ENCODE data around the gene DZIP1L. TPM values are rescaled to one million over a fixed set of nuclear protein-coding genes. Genes with fewer than 3 reads are reported as not detected.

DZIP1L gene
- total RNA-seq, 1 experiment from 2014 or later: 16.5 TPM

- H3K4me3 Mint-ChIP-seq (ENCODE audit: low read depth, unreplicated experiment): no peak overlapping the region
- no peak overlapping the region for H3K27ac Mint-ChIP-seq (ENCODE audit: unreplicated experiment)
- CTCF ChIA-PET: interaction anchor here (0.7 to 1.1 kb wide), 2 partner anchors 14 to 24 kb away, joined by 3 read pairs; no protein-coding TSS in a partner anchor
- no peaks in the 10 kb centered on the region for H3K27me3 Mint-ChIP-seq (ENCODE audit: unreplicated experiment)
- no peaks in the 10 kb centered on the region for H3K36me3 Mint-ChIP-seq (ENCODE audit: insufficient read depth, unreplicated experiment)
- H3K4me1 Mint-ChIP-seq (ENCODE audit: low read depth, unreplicated experiment): no peaks in the 10 kb centered on the region
- no peak for TF ChIP-seq CTCF (IDR thresholded peaks at IDR 0.05; ENCODE audit: unreplicated experiment)
- no TSS peak for BruUV-seq (replicated peaks)
- H3K9me3 Mint-ChIP-seq (ENCODE audit: low read depth, unreplicated experiment): no peaks in the 10 kb centered on the region
- intact Hi-C loops (cut with micrococcal nuclease; ENCODE audit: unreplicated experiment): no loop called here
- DNase-seq: no peak
These were observed 84.6 kb downstream of the DZIP1L start for GRCh38 chr3:138030734-138031280.

GRCh38 chr3:138027821-138028220 is 87.6 kb downstream of the DZIP1L start:
- H3K36me3 Mint-ChIP-seq (ENCODE audit: insufficient read depth, unreplicated experiment): no peaks in the 10 kb centered on the region
- H3K4me3 Mint-ChIP-seq (ENCODE audit: low read depth, unreplicated experiment): no peak overlapping the region
- BruUV-seq (replicated peaks): no TSS peak
- no peak for DNase-seq
- no peaks in the 10 kb centered on the region for H3K4me1 Mint-ChIP-seq (ENCODE audit: low read depth, unreplicated experiment)
- H3K27me3 Mint-ChIP-seq (ENCODE audit: unreplicated experiment): no peaks in the 10 kb centered on the region
- H3K9me3 Mint-ChIP-seq (ENCODE audit: low read depth, unreplicated experiment): no peaks in the 10 kb centered on the region
- CTCF ChIA-PET: no interaction called here
- TF ChIP-seq CTCF (IDR thresholded peaks at IDR 0.05; ENCODE audit: unreplicated experiment): no peak
- intact Hi-C loops (cut with micrococcal nuclease; ENCODE audit: unreplicated experiment): no loop called here
- H3K27ac Mint-ChIP-seq (ENCODE audit: unreplicated experiment): no peak overlapping the region

- no TSS peak for BruUV-seq (replicated peaks)
- CTCF ChIA-PET: no interaction called here
These were observed 89.9 kb downstream of the DZIP1L start for GRCh38 chr3:138025553-138025952.

GRCh38 chr3:138023754-138024153 is 91.7 kb downstream of the DZIP1L start:
- Mint-ChIP-seq H3K9me3 (ENCODE audit: low read depth, unreplicated experiment) (no peaks in the 10 kb centered on the region), H3K4me1 (ENCODE audit: low read depth, unreplicated experiment) (no peaks in the 10 kb centered on the region), H3K27ac (ENCODE audit: unreplicated experiment) (no peak overlapping the region), H3K4me3 (ENCODE audit: low read depth, unreplicated experiment) (no peak overlapping the region), H3K27me3 (ENCODE audit: unreplicated experiment) (no peaks in the 10 kb centered on the region), H3K36me3 (ENCODE audit: insufficient read depth, unreplicated experiment) (no peaks in the 10 kb centered on the region)
- intact Hi-C loops (cut with micrococcal nuclease; ENCODE audit: unreplicated experiment): no loop called here
- BruUV-seq (replicated peaks): no TSS peak
- DNase-seq: no peak
- TF ChIP-seq CTCF (IDR thresholded peaks at IDR 0.05; ENCODE audit: unreplicated experiment): no peak
- CTCF ChIA-PET: no interaction called here

More at GRCh38 chr3:138025553-138025952, 89.9 kb downstream of the DZIP1L start:
- H3K9me3 Mint-ChIP-seq (ENCODE audit: low read depth, unreplicated experiment): no peaks in the 10 kb centered on the region
- no peak for TF ChIP-seq CTCF (IDR thresholded peaks at IDR 0.05; ENCODE audit: unreplicated experiment)
- intact Hi-C loops (cut with micrococcal nuclease; ENCODE audit: unreplicated experiment): no loop called here
- no peak for DNase-seq
- no peaks in the 10 kb centered on the region for H3K36me3 Mint-ChIP-seq (ENCODE audit: insufficient read depth, unreplicated experiment)
- H3K27me3 Mint-ChIP-seq (ENCODE audit: unreplicated experiment): no peaks in the 10 kb centered on the region
- H3K27ac Mint-ChIP-seq (ENCODE audit: unreplicated experiment): no peak overlapping the region
- no peaks in the 10 kb centered on the region for H3K4me1 Mint-ChIP-seq (ENCODE audit: low read depth, unreplicated experiment)
- H3K4me3 Mint-ChIP-seq (ENCODE audit: low read depth, unreplicated experiment): no peak overlapping the region

Data from Calu3 (cell line).